Umbilical cord (tissue), 2 donors: ENCODE data around the gene GPC5. TPM values are rescaled to one million over a fixed set of nuclear protein-coding genes. Genes with fewer than 3 reads are reported as not detected.

ENCODE experiments used
- DNase-seq: peaks from one replicate; pipeline ENCODE4 v3.0.0-alpha.2; 2015; ENCODE audit warnings: low spot score
- total RNA-seq: library from RNA; depleted of rRNA; stranded (reverse); fragments of >200 nt; gene quantifications from one replicate; pipeline ENCODE4 v1.2.3, GENCODE V29; 2014; ENCODE audit warnings: low replicate concordance; ENCODE audit not compliant: insufficient read depth

GPC5 gene
- total RNA-seq, 1 donor from 2014 or later = 1.4 TPM

DNA sequence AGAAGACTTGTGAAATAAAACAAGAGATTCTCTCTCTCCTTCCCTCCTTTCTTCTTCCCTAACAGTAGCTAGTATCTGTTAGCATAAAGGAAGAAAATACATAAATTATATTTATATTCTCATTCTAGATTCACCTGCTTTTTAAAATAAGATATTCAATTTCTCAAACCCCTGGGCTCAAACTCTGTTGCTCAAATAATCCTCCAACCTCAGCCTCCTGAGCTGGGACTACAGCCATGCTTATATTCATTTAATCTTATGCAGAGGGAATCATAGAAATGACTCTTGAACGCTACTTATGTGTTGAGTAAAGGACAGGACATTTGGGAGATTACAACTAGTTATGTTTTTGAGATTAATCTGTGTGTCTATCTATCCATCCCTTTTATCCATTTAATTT, 56.2 kb downstream of the GPC5 start:
- no peak for DNase-seq

DNA sequence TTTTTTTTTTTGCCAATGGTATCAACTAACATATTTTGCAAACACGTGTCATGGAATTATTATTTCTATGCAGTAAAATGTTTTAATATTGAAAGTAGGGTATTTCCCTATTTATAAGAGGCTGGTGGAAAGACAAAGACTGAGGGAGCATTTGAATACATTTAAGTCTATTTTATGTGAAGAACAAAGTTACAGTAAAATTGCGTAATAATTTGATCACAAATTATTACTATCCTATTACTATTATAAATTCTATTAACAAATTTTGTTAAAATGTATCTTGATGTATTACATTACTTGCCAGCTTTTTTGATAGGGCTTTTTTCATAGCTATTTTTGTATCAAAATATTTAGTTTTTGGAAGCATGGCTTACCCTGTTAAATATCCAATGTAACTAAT, 58.4 kb downstream of the GPC5 start:
- no peak for DNase-seq

DNA sequence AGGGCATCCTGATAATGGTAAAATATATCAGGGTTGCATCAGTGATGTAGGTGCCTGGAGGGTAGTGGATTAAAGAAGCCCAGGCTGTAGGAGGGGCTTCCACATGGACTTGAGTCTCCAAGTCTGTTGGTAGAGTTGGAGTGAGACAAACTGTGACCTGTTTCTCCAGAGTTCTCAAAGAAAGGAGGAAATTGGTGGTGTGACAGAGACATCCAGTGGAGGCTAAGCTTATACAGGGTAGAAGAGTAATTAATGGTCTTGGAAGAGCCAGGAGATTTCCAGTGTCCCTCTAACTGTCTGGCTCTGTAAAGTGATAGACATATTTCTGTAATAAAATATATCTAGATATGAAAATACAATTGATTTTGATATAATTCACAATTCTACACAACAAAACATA, 61.1 kb downstream of the GPC5 start:
- DNase-seq = no peak

DNA sequence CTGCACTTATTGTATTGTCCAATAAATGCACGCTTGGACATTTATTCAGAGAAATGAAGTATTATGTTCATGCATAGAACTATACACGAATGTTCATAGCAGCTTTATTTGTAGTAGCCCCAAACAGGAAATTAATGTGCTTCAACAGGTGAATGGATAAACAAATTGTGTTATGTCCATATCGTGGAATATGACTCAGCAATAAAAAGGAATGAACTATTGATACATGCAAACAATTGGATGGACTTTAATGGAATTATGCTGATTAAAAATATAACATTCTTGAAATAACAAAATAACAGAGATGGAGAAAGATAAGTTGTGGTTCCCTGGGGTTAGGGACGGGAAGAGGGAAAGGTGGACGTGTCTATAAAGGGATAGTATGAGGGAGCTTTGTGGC, 65.9 kb downstream of the GPC5 start:
- no peak for DNase-seq

DNA sequence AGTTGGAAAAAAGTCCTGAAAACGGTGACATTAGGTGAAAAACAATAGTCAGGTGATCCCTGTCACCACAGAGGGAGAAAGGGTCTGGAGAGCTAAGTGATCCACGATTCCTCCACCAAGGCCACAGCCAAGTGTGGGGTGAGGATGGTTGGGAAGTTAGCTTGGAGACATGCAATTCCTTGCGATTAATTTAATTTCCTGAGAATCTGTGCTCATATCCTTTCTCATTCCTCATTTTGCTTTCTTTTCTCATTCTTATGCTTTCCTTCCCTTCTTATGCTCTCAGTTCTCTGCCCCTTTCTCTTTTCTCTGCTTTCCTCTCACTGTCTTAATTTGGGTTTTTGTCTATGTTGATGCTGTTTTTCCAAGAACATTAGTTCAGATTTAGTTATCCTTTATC, 68.8 kb downstream of the GPC5 start:
- no peak for DNase-seq

DNA sequence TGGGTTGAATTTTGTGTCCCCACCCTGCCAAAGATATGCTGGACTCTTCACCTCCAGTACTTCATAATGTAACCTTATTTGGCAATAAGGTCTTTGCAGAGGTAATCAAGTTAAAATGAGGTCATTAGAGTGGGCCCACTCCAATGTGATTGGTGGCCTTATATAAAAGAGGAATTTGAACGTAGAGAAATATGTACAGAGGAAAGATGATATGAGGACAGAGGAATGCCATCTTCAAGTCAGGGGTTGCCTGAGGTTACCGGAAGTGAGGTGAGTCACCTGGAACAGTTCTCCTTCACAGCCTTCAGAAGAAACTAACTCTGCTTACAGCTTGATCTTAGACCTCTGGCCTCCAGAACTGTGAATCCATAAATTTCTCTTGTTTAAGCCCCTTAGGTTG, 69.9 kb downstream of the GPC5 start:
- no peak for DNase-seq

DNA sequence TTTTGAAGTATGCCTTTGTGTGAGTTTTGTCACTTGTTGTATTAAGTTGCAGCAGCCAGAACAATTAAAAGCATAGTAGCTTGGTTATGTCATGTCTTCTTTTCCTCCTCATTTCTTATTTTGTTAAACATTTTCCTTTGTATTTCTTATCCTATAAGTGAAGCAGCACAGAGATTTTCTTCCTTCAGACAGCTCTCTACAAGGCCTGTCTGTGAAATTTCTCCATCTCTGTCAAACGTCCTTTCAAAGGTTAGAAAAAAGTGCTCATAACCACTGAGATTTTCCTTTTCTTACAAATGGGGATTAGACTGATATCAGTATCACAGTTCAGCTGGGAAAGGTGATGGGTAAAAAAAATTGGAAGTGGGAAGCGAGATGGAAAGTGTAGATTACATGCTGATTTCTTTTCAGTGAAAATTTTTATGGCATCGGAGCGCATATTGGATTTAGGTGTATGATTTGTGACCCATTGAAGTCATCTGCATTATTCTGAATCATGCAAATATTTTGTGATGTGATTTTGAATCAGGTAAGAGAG, 71.7 kb downstream of the GPC5 start:
- no peak for DNase-seq

DNA sequence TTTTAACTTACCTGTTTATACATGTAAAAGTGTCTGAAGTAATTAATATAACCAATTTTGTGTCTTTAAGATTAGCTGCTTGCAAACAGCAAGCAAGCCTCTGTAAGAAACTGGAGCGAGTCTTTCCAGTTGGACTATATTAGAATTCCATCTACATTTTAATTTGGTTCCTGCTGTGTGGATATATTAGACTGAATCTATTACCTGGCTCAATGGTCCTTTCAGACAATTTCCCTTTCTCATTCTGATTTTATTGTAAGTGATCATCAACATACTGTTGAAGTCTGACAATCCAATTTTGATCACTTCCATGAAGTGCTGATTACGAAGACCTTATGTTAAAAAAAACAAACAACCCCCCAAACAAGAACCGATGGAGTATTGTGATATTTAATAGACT, 72.3 kb downstream of the GPC5 start:
- no peak for DNase-seq

DNA sequence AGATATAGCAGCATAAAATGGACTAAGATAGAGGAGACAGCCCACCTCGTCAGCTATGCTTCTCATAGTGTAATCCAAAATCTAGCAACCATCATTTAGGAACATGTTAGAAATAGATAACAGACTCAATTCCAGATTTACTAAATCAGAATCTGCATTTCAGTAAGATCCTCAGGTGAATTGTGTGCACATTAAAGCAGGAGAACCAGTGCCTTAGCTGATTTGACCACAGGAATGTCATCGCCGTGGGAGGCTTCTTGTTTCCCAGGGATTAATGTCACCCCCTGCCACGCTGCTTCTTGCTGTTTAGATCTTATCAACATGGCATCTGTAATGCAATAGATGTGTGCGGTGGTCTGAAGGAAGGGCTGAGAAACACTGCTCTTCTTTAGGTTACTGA, 84.0 kb downstream of the GPC5 start:
- no peak for DNase-seq

DNA sequence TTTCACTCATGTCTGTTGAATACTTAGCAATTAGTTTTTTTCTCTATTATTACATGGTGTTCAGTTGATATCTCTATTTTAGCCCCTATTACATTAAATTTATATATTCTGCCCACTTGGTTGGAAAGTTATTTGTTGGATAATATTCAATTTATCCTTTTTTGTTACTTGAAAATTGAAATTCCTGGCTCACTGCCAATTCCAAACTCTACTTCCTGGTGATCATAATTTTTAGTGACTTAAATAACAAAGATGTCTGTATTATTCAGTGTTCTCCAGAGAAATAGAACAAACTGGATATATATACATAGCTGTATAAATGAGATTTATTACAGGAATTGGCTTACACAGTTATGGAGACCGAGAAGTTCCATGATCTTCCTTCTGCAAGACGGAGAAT, 93.6 kb downstream of the GPC5 start:
- DNase-seq = no peak

DNA sequence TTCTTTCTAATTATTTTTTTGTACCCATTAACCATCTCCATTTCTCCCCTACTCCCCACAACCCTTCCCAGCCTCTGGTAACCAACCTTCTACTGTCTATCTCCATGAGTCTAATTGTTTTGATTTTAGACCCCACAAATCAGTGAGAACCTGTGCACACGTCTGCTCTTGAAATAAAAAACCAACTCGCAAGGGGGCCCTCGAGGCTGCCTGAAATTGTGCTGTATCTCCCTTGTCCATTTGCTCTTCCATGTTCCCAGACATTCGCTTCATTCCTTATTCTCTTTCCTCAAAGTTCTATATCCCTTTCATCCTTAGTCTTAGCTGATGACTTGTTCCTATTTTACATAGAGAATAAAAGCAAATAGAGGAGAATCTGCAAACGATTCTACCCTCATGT, 95.0 kb downstream of the GPC5 start:
- no peak for DNase-seq

DNA sequence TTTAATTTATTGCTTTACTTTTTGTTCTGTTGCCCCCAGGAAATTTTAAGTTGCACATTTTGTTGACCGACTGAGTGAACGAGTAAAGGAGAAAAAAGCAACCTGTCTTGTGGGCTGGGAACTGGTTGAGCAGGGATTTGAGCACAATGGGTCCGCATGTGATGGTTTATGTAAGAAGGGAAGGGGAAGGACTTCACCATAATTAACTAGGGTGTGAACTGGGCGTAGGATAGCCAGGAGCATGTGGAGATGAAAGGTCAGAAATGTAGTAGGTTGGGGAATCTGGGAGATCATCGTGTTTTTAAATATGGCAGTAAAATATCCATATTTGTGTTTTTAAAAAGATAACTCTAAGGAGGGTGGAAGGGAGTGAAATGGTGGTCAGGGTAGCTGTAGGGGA, 99.9 kb downstream of the GPC5 start:
- DNase-seq = no peak

DNA sequence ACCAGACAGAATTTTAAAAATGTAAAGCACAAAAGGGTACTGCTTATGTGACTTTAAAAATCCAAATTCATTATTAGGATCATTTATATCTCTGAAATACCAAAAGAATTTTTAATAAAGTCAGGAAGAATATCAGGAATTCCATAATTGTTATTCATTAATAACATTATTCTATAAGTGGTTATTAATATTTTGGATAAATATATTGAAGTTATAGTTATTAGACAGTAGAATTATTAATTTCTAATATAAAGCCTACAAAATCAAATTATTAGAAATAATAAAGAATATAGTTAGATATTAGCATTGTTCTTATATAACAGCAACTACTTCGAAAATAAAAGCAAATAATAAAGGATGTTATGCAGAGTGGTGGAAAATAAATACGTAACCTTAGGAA, 105.8 kb downstream of the GPC5 start:
- DNase-seq = no peak

DNA sequence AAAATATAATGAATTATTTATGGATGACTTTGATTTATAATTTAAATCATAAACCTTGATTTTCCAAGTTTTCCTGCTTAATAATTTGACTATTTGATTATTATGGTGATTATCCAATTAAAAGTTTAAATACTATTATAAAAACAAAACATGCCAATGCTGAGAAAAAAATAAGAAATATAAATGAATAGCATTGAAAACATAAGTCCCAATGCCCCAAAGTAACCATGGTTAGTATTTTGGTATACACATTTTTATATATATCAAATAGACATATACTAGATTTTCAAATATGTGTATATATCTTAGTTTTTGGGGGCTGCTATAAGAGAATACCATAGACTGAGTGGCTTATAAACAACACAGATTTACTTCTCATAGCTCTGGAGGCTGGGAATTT, 108.3 kb downstream of the GPC5 start:
- no peak for DNase-seq

DNA sequence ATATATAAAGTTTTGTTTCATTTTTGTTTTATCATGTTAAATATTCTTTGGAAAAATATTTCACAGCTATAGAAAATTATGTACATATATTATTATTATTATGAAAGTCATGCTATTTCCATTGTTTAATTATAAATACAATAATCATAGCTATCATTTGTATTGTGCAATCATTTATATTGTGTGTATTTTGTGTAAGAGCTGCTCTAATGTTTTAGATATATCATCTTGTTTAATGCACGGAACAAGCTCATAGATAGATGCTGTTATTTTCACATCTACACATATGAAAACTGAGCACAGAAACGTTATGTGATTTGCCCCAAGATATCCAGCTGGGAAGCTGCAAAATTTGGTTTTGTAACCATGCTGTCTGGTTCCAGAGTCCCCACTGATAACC, 111.6 kb downstream of the GPC5 start:
- no peak for DNase-seq

DNA sequence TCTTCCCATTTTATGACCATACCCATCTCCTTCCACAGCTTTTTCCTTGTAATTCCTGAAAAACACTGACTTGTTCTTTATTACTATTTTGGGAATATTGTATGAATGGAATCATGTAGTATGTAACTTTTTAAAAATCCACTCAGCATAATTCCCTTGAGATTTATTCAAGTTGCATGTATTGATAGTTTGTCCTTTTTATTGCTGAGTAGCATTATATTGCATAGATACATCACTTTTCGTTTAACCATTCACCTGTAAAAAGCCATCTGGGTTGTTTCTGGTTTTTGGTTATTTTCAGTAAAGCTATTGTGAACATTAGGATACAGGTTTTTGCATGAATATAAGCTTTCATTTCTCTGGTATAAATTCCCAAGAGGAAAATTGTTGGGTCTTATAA, 115.4 kb downstream of the GPC5 start:
- DNase-seq = no peak

DNA sequence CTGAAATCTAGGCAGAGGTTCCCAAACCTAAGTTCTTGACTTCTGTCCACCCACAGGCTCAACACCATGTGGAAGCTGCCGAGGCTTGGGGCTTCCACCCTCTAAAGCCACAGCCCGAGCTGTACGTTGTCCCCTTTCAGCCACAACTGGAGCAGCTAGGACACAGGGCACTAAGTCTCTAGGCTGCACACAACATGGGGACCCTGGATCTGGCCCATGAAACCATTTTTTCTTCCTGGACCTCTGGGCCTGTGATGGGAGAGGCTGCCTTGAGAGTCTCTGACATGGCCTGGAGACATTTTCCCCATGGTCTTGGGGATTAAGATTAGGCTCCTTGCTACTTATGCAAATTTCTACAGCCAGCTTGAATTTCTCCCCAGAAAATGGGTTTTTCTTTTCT, 118.4 kb downstream of the GPC5 start:
- no peak for DNase-seq

DNA sequence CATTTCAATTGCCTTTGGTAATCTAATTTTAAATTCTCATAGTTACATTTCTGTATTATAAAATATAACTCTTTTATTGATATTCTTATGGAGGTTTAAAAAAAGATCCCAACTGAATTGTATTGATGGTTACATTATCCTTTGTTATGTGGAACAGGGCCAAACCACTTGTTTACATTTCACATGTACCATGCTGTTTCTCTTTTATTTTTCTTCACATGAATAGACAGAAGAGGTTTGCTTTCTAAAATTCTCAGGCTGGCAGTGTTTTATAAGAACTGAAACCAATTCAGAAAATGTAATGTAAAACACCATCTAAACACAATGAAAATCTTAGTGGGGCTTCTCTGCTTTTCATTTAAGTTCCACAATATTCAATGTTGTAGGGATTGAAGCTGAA, 122.5 kb downstream of the GPC5 start:
- DNase-seq = no peak

DNA sequence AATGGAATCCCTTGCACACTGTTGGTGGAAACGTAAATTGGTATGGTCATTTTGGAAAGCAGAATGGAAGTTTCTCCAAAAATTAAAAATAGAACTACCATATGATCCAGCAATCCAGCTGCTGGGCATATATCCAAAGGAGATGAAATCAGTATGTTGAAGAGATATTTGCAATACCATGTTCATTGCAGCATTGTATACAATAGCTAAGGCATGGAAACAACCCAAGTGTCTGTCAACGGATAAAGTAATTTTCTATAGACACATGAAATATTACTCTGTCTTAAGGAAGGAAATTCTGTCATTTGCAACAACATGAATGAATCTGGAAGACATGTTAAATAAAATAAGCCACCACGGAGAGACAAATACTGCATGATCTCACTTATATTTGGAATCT, 124.7 kb downstream of the GPC5 start:
- DNase-seq = no peak

DNA sequence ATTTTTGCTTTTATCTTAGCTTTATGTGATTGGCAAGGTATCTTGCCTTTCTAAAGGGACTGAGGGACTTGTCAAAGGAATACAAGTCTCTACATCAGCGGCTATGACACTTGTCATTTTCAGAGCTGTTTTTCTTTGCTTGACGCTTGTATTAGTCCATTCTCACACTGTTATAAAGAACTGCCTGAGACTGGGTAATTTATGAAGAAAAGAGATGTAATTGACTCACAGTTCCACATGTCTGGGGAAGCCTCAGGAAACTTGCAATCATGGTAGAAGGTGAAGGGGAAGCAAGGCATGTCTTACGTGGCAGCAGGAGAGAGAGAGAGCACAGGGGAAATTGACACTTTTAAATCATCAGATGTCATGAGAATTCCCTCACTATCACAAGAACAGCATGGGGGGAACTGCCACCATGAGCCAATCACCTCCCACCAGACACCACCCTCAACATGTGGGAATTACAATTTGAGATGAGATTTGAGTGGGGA, 128.2 kb downstream of the GPC5 start:
- DNase-seq = no peak

DNA sequence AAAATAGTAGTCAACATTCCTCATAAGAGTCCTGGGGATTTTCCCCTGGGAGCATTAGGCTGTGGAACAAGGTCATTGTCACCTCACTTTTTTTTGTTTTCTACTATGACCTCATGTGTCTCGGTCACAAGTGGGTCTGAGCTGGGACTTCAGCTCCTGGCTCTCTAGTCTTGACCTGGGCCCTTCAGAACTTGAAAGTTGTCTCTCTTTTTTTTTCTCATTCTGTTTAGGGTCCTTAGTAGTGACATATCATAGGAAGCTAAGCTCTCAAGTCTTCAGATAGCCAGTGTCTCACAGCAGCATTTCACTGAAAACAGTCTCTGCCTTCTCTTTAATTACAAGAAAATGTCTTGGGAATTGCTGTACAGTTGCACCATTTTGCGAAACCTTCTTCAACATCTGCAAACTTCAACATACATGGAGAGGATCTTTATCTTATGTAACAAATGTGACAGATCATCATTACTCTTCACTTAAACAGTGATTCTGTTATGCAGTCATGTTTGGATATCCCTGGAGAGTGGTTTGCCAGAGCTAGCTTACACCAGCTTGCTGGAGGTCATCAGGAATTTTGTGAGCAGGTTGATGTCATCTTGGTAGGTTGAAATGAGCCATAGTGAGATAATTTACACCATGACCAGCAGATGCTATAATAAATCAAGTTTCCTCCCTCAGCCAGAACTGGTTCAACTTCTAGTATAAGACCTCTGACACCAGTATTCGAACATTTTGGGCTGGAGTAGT, 131.5 kb downstream of the GPC5 start:
- no peak for DNase-seq

DNA sequence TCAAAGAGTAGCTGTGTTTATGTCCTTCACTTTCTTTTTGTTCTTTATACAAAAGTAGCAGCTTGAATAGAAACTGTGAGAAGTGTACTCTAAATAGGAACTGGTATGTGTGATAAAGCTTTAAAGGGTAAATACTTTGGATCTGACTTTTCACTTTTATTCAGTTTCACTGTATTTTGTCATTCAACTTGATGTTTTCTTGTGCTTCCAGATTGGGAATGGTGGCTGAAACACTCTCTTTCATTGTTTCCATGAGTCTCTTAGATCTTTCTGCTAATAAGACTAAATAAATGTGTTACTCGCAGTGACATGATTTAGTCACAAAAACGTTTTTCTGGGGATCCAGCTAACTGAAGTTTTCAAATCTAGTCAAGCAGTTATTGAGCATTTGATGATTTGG, 133.2 kb downstream of the GPC5 start:
- no peak for DNase-seq

DNA sequence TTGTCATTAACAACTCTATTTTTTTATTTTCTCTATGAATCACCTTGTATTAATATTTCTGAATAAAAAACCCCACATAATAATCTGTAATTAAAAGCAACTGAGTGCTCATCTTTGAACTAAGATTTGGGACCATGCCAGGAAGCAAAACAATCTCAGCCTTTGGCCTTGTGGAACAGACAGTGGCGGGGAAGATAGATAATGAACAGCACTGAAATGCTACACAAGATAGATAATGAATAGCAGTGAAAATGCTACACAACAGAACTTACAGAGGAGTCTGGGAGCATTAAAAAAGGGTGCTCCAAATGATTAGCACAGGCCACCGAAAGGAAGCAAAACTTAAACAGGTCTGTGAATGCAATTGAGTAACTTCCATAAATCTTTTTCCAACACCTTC, 134.9 kb downstream of the GPC5 start:
- DNase-seq = no peak

DNA sequence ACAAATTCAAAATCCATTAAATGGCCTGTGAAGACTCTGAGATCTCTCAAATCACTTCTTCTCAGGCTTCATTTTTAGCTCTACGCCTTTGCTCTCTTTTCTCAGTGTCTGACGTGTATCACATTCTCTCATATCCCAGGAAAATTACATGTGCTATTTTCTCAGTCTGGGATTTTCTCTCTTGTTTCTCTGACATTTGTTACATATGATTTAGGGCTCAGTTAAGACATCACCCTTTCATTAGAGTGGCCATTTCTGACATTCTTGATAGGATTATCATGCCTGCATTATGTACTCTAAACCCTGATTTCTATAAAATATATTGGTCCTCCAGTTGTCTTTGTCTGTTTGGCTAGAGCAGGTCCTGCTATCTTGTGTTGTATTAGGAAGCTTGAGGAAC, 136.6 kb downstream of the GPC5 start:
- DNase-seq = no peak
